Skeletal muscle satellite cell (primary cell): ENCODE data around the gene KMT2E.

Experiments
- H3K27me3 ChIP-seq: 2 replicates; pipeline ENCODE4 v1.7.0; 2013; ENCODE audit warnings: low read length; ENCODE audit not compliant: control insufficient read depth, insufficient read depth
- H3K36me3 ChIP-seq: 2 replicates; pipeline ENCODE4 v1.7.0; 2013; ENCODE audit warnings: mild to moderate bottlenecking, control low read depth, low read length; ENCODE audit not compliant: insufficient read depth
- H3K4me1 ChIP-seq: 2 replicates; pipeline ENCODE4 v1.7.0; 2013; ENCODE audit warnings: low read length; ENCODE audit not compliant: control insufficient read depth, insufficient read depth
- H3K4me2 ChIP-seq: 2 replicates; pipeline ENCODE4 v1.7.0; 2013; ENCODE audit warnings: mild to moderate bottlenecking, low read length
- H3K4me3 ChIP-seq: 2 replicates; pipeline ENCODE4 v1.7.0; 2013; ENCODE audit warnings: low read length
- H3K9ac ChIP-seq: 2 replicates; pipeline ENCODE4 v1.7.0; 2013; ENCODE audit warnings: mild to moderate bottlenecking, low read depth, low read length, moderate library complexity
- H3K9me3 ChIP-seq: replicated peaks from 2 replicates; pipeline ENCODE4 v1.7.0; 2013; ENCODE audit warnings: mild to moderate bottlenecking, control low read depth, low read length

The KMT2E gene

DNA sequence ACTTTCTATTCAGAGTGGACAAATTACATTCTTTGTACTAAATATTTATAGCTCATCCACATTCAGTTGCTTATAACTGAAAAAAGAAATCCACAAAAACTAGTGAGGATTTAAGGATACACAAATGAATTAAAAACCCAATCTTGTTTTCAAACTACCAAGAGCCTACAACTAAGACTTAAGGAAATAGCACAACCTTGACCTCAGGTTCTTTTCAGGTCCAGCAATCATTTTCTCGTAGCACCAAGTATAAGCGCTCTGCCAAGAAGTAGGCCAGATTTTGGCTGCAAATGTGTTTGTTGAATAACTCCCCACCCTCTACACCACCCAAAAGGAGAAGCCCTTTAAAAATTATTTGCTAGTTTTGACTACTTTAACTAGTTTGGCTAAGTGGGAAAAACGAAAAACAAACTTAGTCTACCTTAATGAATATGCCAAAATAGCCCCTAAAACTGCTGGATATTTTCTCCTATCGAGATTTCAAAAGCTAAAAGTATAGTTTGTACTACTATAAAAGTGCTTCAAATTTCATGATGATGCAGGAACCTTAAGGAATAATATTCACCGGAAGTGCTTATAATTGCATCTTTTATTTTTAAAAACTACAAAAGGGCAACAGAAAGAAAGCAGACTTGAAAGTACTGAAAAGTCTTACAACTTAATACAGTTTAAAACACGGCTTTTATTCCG lies 2.7 kb upstream of the KMT2E start:
- H3K4me3 ChIP-seq, result peak overlapping the region; percentile 98
- peaks cover 21% of the 10 kb centered on the region for H3K36me3 ChIP-seq
- no peaks in the 10 kb centered on the region for H3K27me3 ChIP-seq
- peak overlapping the region; percentile 100 for H3K9ac ChIP-seq
- H3K4me2 ChIP-seq, result peak overlapping the region; percentile 95
- no peaks in the 10 kb centered on the region for H3K9me3 ChIP-seq
- H3K4me1 ChIP-seq, result peaks cover 36% of the 10 kb centered on the region

GRCh38 chr7:105011831-105012502 lies 2.0 kb upstream of the KMT2E start:
- Histone ChIP-seq H3K4me3 (peak overlapping the region; percentile 98), H3K9me3 (no peaks in the 10 kb centered on the region), H3K4me2 (peak overlapping the region; percentile 95), H3K27me3 (no peaks in the 10 kb centered on the region), H3K4me1 (peaks cover 32% of the 10 kb centered on the region), H3K36me3 (peaks cover 20% of the 10 kb centered on the region), H3K9ac (peak overlapping the region; percentile 100)

GRCh38 chr7:105012503-105013220 lies 1.3 kb upstream of the KMT2E start:
- peak overlapping the region; percentile 100 for H3K9ac ChIP-seq
- peaks cover 16% of the 10 kb centered on the region for H3K36me3 ChIP-seq
- H3K4me1 ChIP-seq, result peaks cover 35% of the 10 kb centered on the region
- H3K9me3 ChIP-seq, result no peaks in the 10 kb centered on the region
- no peaks in the 10 kb centered on the region for H3K27me3 ChIP-seq
- peak overlapping the region; percentile 98 for H3K4me3 ChIP-seq
- peak overlapping the region; percentile 95 for H3K4me2 ChIP-seq

GRCh38 chr7:105013221-105013815 lies 687 bp upstream of the KMT2E start:
- peak overlapping the region; percentile 98 for H3K4me3 ChIP-seq
- H3K4me2 ChIP-seq, result peak overlapping the region; percentile 95
- peak overlapping the region; percentile 100 for H3K9ac ChIP-seq
- no peaks in the 10 kb centered on the region for H3K27me3 ChIP-seq
- H3K4me1 ChIP-seq, result peaks cover 34% of the 10 kb centered on the region
- peaks cover 13% of the 10 kb centered on the region for H3K36me3 ChIP-seq
- no peaks in the 10 kb centered on the region for H3K9me3 ChIP-seq

DNA sequence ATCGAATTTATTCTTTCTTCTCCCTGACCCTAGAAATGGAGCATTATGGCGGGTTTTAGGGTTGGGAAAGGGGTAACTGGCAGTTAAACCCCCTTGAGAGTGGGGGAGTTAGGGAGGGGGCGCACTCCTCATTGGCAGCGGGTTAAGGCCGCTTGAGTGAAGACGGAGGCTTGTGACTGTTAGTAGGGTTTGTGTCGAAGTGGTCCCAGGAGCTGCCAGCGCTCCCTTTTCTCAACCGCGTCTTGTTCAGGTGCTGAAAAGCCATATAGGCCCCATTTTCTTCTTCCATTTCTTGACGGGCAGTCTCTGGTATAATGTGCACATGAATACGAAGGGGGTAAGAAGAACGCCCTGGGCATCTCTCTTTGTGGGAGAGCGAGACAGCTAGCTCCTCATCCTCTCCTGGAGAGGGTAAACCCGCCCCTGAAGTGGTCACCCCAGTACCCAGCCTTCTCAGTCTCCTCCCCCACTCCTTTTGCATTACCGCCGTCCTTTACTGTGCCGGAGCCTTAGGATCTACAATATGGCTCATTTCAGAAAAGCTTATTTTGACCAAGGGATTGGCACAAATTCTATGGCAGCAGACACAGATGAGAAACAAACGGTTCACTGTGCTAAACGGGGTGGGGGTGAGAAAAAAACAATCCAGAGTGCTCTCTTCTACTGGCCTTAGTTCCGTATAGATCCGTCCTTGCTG lies 836 bp downstream of the KMT2E start:
- Histone ChIP-seq H3K9me3 (no peaks in the 10 kb centered on the region), H3K27me3 (no peaks in the 10 kb centered on the region), H3K36me3 (peaks cover 12% of the 10 kb centered on the region), H3K4me2 (peak overlapping the region; percentile 92), H3K4me3 (peak overlapping the region; percentile 98), H3K4me1 (peaks cover 26% of the 10 kb centered on the region), H3K9ac (peak overlapping the region; percentile 100)

DNA sequence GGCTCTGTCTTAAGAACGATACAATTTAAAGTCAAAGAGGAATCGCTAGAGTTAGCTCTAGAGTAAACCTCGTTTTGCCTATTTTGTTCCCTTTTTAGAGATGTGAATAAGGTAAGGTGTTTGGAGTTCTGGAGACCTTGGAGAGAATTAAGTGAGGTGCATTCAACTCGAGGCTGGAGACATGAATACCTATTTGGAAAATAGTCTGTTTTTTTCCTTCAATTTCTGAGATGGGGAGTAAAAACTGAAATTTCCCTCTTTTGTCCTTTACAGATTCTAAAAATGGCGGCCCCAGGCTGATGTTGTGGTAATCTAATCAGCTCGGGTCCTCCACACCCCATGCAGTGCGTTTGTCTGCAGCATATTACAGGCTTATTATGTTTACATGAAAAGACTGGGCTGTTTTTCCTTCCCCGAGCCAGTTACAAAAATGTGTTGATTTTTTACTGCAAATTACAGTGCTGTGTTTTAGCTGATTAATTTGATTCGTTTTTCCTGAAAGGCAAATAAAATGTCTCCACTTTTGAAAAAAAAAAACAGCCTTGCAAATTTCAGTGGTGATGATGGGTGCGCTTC lies 1.5 kb downstream of the KMT2E start:
- H3K36me3 ChIP-seq, result peaks cover 6% of the 10 kb centered on the region
- no peaks in the 10 kb centered on the region for H3K27me3 ChIP-seq
- peaks cover 19% of the 10 kb centered on the region for H3K4me1 ChIP-seq
- H3K4me3 ChIP-seq, result peak overlapping the region; percentile 98
- peak overlapping the region; percentile 100 for H3K9ac ChIP-seq
- H3K4me2 ChIP-seq, result peak overlapping the region; percentile 92
- H3K9me3 ChIP-seq, result no peaks in the 10 kb centered on the region

- Histone ChIP-seq H3K4me1 (peaks cover 23% of the 10 kb centered on the region), H3K9me3 (no peaks in the 10 kb centered on the region), H3K9ac (peak overlapping the region; percentile 100), H3K27me3 (no peaks in the 10 kb centered on the region), H3K4me3 (peak overlapping the region; percentile 98), H3K36me3 (peaks cover 4% of the 10 kb centered on the region), H3K4me2 (peak overlapping the region; percentile 92)
Observed at GRCh38 chr7:105016068-105016708, 2.2 kb downstream of the KMT2E start.

GRCh38 chr7:105016709-105017656 lies 3.0 kb downstream of the KMT2E start:
- Histone ChIP-seq H3K9me3 (no peaks in the 10 kb centered on the region), H3K9ac (peak overlapping the region; percentile 100), H3K4me2 (peak overlapping the region; percentile 92)

DNA sequence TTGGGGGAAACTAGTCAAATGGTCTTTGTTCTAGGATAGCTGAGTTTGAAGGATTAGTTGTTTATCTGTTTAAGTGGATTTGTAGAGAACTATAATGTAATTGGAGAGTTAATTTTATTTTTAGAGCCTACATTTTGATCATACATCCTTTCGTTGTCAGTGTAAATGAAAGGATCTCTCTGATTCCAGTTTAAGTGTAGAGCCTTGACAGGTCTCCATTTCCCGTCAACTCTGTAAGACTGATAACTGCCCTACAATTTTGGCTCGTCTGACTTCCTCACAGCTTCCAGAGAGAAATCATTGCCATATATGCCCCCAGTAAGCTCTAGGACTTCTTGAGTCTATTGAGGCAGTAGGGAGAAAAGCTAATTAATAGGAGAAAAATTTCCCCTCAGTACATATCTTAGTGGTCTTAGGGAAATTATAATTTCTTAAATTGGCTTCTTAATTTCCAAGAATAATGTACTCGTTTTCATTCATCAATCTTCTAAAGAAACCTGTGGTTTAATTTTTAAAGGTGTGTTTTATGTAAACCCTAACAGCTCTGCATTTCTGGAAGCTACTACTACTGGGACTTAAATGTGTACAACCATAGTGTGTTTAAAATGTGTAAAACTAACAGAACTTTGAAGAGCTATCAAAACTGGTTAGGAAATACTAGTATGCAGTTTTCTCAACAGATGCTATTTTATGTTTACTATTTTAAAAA lies 3.8 kb downstream of the KMT2E start:
- Histone ChIP-seq H3K27me3 (no peaks in the 10 kb centered on the region), H3K9ac (peak overlapping the region; percentile 100), H3K4me2 (peak overlapping the region; percentile 92), H3K4me3 (peak overlapping the region; percentile 98), H3K9me3 (no peaks in the 10 kb centered on the region), H3K4me1 (peaks cover 28% of the 10 kb centered on the region), H3K36me3 (no peaks in the 10 kb centered on the region)

More at GRCh38 chr7:105016709-105017656, 3.0 kb downstream of the KMT2E start:
- H3K36me3 ChIP-seq, result peaks cover 4% of the 10 kb centered on the region
- H3K4me1 ChIP-seq, result peaks cover 28% of the 10 kb centered on the region
- no peaks in the 10 kb centered on the region for H3K27me3 ChIP-seq
- H3K4me3 ChIP-seq, result peak overlapping the region; percentile 98
